ENCODE data around the gene CEP170B. TPM values are rescaled to one million over a fixed set of nuclear protein-coding genes. Genes with fewer than 3 reads are reported as not detected.
A peak's percentile ranks its signal among the peaks of the same experiment; 100 is the strongest.
"Not testable (repeated sequence)": the region's sequence is repeated elsewhere in the genome, so short reads cannot be mapped to it uniquely, and the experiment has no call there.

CEP170B gene
- polyA plus RNA-seq, 2 of the 4 experiments (the other 2 are of a cell fraction), result 4.5 to 13.5 TPM

GRCh38 chr14:104856869-104857860 lies 7.9 kb upstream of the CEP170B start:
- peak; percentile 24 to 35; a peak in 2 of 6 replicates for ATAC-seq
- FAIRE-seq, result no peak
- TF ChIP-seq TFCP2L1 (CRISPR knock-in tag; IDR thresholded peaks at IDR 0.05) (no peak), RFX5 (IDR thresholded peaks at IDR 0.05) (no peak), MAX (IDR thresholded peaks at IDR 0.05) (no peak), ELK1 (IDR thresholded peaks at IDR 0.05; ENCODE audit: low read depth, low read length) (no peak), PHF8 (IDR thresholded peaks at IDR 0.05; ENCODE audit: borderline replicate concordance, low read depth) (no peak), NPAS2 (CRISPR knock-in tag; IDR thresholded peaks at IDR 0.05; ENCODE audit: borderline replicate concordance) (no peak), EP300 (IDR thresholded peaks at IDR 0.05) (no peak), SMC3 (IDR thresholded peaks at IDR 0.05) (no peak), BHLHE40 (IDR thresholded peaks at IDR 0.05; ENCODE audit: low read depth, low read length) (no peak)
- CTCF ChIA-PET, result interaction anchor here (0.5 to 1.9 kb wide), 2 partner anchors 11 to 31 kb away, joined by 3 to 7 read pairs; no protein-coding TSS in a partner anchor
- POLR2A ChIA-PET, result interaction anchor here (1.1 kb wide), 1 partner anchor 8 kb away, joined by 3 read pairs; the partner anchor contains the start of gene CEP170B
- H3K4me2 ChIP-seq, result no peak overlapping the region
- no peak overlapping the region for H3K27ac ChIP-seq
- no peak overlapping the region for H3K4me3 ChIP-seq
- H3K9me3 ChIP-seq, result peaks cover 3% of the 10 kb centered on the region; the same call in 1 of the 3 replicates
- DNase-seq (ENCODE audit: low read depth in 1 of 2, low spot score in 1 of 2), result no peak
- WGBS (ENCODE audit: missing lambda C conversion rate), result 74% methylated on average over 25 of the region's 25 CpGs
- H3K4me1 ChIP-seq, result no peaks in the 10 kb centered on the region

- H3K27ac ChIP-seq; FAIRE-seq; H3K9me3 ChIP-seq; CTCF ChIA-PET; H3K4me1 ChIP-seq; H3K4me2 ChIP-seq; POLR2A ChIA-PET; H3K4me3 ChIP-seq; DNase-seq (ENCODE audit: low read depth in 1 of 2, low spot score in 1 of 2); ATAC-seq: not testable (repeated sequence)
- WGBS (ENCODE audit: missing lambda C conversion rate), result 87% methylated on average over 6 of the region's 6 CpGs
Measured at GRCh38 chr14:104857931-104858330, 7.1 kb upstream of the CEP170B start.

- ATAC-seq (no peak), FAIRE-seq (no peak), DNase-seq (ENCODE audit: low read depth in 1 of 2, low spot score in 1 of 2) (no peak)
- ChIA-PET POLR2A (no interaction called here), CTCF (no interaction called here)
- 85% methylated on average over 8 of the region's 8 CpGs for WGBS (ENCODE audit: missing lambda C conversion rate)
- no peak for TF ChIP-seq RCOR1 (IDR thresholded peaks at IDR 0.05; ENCODE audit: low read depth, low read length)
- no peak for TF ChIP-seq ZSCAN20 (CRISPR knock-in tag; IDR thresholded peaks at IDR 0.05)
- no peak for TF ChIP-seq EHF (CRISPR knock-in tag; IDR thresholded peaks at IDR 0.05)
- no peak for TF ChIP-seq BCL3 (IDR thresholded peaks at IDR 0.05)
- no peak for TF ChIP-seq NR3C1 (IDR thresholded peaks at IDR 0.05)
- no peak for TF ChIP-seq ATOH8 (CRISPR knock-in tag; IDR thresholded peaks at IDR 0.05; ENCODE audit: low read depth)
- no peak for TF ChIP-seq REST (IDR thresholded peaks at IDR 0.05)
- TF ChIP-seq RAD21 (conservative IDR thresholded peaks at IDR 0.05 in 1 of 2, IDR thresholded peaks at IDR 0.05 in 1 of 2), result no peak
- TF ChIP-seq ZC3H11A (IDR thresholded peaks at IDR 0.05), result no peak
- TF ChIP-seq MAFK (IDR thresholded peaks at IDR 0.05; ENCODE audit: partially characterized antibody), result no peak
- TF ChIP-seq EP300 (IDR thresholded peaks at IDR 0.05), result no peak
- TF ChIP-seq KDM5A (IDR thresholded peaks at IDR 0.05), result no peak
- H3K27ac ChIP-seq, result no peak overlapping the region
- peaks cover 4% of the 10 kb centered on the region; the same call in 1 of the 3 replicates for H3K4me1 ChIP-seq
- H3K9me3 ChIP-seq, result peaks cover 3% of the 10 kb centered on the region; the same call in 1 of the 3 replicates
- no peak overlapping the region for H3K4me2 ChIP-seq
- H3K4me3 ChIP-seq, result no peak overlapping the region
Measured at GRCh38 chr14:104858811-104859426, 6.1 kb upstream of the CEP170B start.
